ENCODE data around the gene FRAS1. TPM values are rescaled to one million over a fixed set of nuclear protein-coding genes. Genes with fewer than 3 reads are reported as not detected.

The FRAS1 gene
- total and polyA plus RNA-seq, 2 donors (not counting 3 experiments of a cell fraction or from before 2014, with no cell fraction given) = 1.4 to 3.6 TPM

DNA sequence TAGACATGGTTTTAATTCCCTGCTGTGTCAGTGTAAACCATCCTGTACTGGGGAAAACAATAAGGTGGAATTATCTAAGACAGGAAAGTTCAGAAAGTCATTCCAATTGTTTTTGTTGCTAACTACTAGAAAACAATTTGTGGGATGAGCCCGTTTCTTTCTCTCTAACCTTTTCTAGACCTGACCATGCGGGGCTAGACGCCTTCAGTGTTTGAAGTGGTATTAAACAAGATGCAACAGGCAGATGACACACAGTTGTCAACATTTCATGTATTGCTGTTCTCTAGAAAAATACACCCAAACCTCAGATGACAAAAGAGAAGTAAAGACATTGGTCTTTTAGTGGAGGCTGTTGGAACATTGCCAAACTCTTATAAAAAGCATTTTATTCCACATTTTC is 105.7 kb downstream of the FRAS1 start:
- no peak overlapping the region for H3K4me3 ChIP-seq (replicated peaks in 1 of 3; ENCODE audit: insufficient read depth in 1 of 3, low read depth in 1 of 3, low read length in 3 of 3)
- H4K20me1 ChIP-seq (replicated peaks; ENCODE audit: control insufficient read depth, extremely low read depth, insufficient read depth, low read length) = no peaks in the 10 kb centered on the region
- dilution Hi-C loops (cut with MboI; ENCODE audit: extremely low pct_ligation_motif_present, low sequenced_read_pairs) (no loop called here), intact Hi-C loops (cut with micrococcal nuclease) (no loop called here)
- no peak overlapping the region for H3K27ac ChIP-seq (ENCODE audit: insufficient read depth, low read depth, low read length)
- no peak overlapping the region for H3K4me2 ChIP-seq (ENCODE audit: insufficient read depth, low read length)
- no peaks in the 10 kb centered on the region for H3K4me1 ChIP-seq (ENCODE audit: control insufficient read depth, extremely low read depth, insufficient read depth, low read length)
- H3K9ac ChIP-seq (replicated peaks; ENCODE audit: extremely low read depth, insufficient read depth, low read length) = no peak overlapping the region
- POLR2A ChIA-PET = no interaction called here
- no peaks in the 10 kb centered on the region for H3K27me3 ChIP-seq (ENCODE audit: control insufficient read depth in 2 of 2, insufficient read depth in 2 of 2, low read length in 2 of 2)
- H3K9me1 ChIP-seq (replicated peaks; ENCODE audit: control insufficient read depth, extremely low read depth, insufficient read depth, low read length) = no peaks in the 10 kb centered on the region
- no peak for DNase-seq (ENCODE audit: low read depth, low spot score)
- no TSS peak for BruUV-seq (replicated peaks)
- H2AFZ ChIP-seq (ENCODE audit: low read depth, low read length) = no peak overlapping the region
- TF ChIP-seq FOS (IDR thresholded peaks at IDR 0.05; ENCODE audit: borderline replicate concordance, insufficient read depth, low read length) (no peak), GATA2 (IDR thresholded peaks at IDR 0.05; ENCODE audit: insufficient read depth, insufficient read length, low read depth, low read length) (no peak), POLR2AphosphoS5 (IDR thresholded peaks at IDR 0.05; ENCODE audit: insufficient read depth, low read depth, low read length) (no peak), MYC (IDR thresholded peaks at IDR 0.05; ENCODE audit: low read depth, low read length) (no peak), JUN (IDR thresholded peaks at IDR 0.05; ENCODE audit: borderline replicate concordance, insufficient read depth, insufficient read length, low read depth) (no peak), POLR2A (IDR thresholded peaks at IDR 0.05; ENCODE audit: low read depth, low read length) (no peak), EZH2 (IDR thresholded peaks at IDR 0.05; ENCODE audit: borderline replicate concordance, low read depth, low read length, severe bottlenecking) (no peak)
- TF ChIP-seq, protein P1, sequence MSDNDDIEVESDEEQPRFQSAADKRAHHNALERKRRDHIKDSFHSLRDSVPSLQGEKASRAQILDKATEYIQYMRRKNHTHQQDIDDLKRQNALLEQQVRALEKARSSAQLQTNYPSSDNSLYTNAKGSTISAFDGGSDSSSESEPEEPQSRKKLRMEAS (IDR thresholded peaks at IDR 0.05; ENCODE audit: insufficient read depth, insufficient read length) = no peak
- TF ChIP-seq, protein P2, sequence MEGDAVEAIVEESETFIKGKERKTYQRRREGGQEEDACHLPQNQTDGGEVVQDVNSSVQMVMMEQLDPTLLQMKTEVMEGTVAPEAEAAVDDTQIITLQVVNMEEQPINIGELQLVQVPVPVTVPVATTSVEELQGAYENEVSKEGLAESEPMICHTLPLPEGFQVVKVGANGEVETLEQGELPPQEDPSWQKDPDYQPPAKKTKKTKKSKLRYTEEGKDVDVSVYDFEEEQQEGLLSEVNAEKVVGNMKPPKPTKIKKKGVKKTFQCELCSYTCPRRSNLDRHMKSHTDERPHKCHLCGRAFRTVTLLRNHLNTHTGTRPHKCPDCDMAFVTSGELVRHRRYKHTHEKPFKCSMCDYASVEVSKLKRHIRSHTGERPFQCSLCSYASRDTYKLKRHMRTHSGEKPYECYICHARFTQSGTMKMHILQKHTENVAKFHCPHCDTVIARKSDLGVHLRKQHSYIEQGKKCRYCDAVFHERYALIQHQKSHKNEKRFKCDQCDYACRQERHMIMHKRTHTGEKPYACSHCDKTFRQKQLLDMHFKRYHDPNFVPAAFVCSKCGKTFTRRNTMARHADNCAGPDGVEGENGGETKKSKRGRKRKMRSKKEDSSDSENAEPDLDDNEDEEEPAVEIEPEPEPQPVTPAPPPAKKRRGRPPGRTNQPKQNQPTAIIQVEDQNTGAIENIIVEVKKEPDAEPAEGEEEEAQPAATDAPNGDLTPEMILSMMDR (IDR thresholded peaks at IDR 0.05; ENCODE audit: extremely low read depth in 1 of 2, insufficient read depth in 1 of 2, low read depth in 1 of 2, low read length in 2 of 2) = no peak
- CTCF ChIA-PET = no interaction called here
- no peak for FAIRE-seq
- no peaks in the 10 kb centered on the region for H3K9me3 ChIP-seq (replicated peaks; ENCODE audit: control insufficient read depth, insufficient read depth, low read length)
- H3K79me2 ChIP-seq (ENCODE audit: control insufficient read depth, insufficient read depth, low read length) = no peaks in the 10 kb centered on the region
- H3K36me3 ChIP-seq (ENCODE audit: control insufficient read depth in 2 of 2, extremely low read depth in 1 of 2, insufficient read depth in 2 of 2, low read length in 2 of 2) = no peaks in the 10 kb centered on the region

Data from endothelial cell of umbilical vein (primary cell).